ENCODE measurements around the gene PLCL2.

Gene PLCL2

DNA sequence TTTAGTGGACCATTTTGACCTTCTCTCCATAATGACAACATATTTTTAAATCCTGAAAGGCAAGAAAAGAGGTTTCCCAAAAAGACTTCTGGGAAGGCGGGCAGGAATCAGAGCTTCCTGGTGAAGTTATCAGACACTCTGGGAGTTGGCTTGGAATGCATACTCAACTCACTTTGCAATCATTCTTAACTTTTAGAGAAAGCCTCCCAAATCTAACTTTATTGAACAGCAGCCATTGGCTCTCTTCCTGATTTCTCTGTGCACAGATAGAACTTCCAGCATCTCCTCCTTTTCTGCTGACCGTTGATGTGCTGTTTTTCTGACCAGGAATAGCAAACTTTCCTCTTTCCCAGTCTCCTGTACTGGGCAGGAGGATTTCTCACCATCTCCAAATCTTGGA, 44.6 kb downstream of the PLCL2 start:
- no peaks in the 10 kb centered on the region for H3K36me3 ChIP-seq (replicated peaks; ENCODE audit: insufficient read depth, low read length)
- no peaks in the 10 kb centered on the region for H4K20me1 ChIP-seq (ENCODE audit: insufficient read depth, low read length)
- H3K27ac ChIP-seq (ENCODE audit: low read length), result no peak overlapping the region
- no peaks in the 10 kb centered on the region for H3K9me2 ChIP-seq (replicated peaks; ENCODE audit: insufficient read depth, low read length)
- TF ChIP-seq, protein P1, sequence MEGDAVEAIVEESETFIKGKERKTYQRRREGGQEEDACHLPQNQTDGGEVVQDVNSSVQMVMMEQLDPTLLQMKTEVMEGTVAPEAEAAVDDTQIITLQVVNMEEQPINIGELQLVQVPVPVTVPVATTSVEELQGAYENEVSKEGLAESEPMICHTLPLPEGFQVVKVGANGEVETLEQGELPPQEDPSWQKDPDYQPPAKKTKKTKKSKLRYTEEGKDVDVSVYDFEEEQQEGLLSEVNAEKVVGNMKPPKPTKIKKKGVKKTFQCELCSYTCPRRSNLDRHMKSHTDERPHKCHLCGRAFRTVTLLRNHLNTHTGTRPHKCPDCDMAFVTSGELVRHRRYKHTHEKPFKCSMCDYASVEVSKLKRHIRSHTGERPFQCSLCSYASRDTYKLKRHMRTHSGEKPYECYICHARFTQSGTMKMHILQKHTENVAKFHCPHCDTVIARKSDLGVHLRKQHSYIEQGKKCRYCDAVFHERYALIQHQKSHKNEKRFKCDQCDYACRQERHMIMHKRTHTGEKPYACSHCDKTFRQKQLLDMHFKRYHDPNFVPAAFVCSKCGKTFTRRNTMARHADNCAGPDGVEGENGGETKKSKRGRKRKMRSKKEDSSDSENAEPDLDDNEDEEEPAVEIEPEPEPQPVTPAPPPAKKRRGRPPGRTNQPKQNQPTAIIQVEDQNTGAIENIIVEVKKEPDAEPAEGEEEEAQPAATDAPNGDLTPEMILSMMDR (IDR thresholded peaks at IDR 0.05; ENCODE audit: low read length), result no peak
- no peak for TF ChIP-seq EZH2 (optimal IDR thresholded peaks at IDR 0.05; ENCODE audit: low read depth, low read length)
- no peak for TF ChIP-seq EZH2phosphoT487 (IDR thresholded peaks at IDR 0.05; ENCODE audit: low read length)
- no peak overlapping the region for H3K9ac ChIP-seq (ENCODE audit: low read length)
- peaks cover 83% of the 10 kb centered on the region for H3K79me2 ChIP-seq (ENCODE audit: low read length)
- H3K4me3 ChIP-seq (ENCODE audit: low read length), result no peak overlapping the region
- H3K4me1 ChIP-seq (ENCODE audit: low read length), result peaks cover 10% of the 10 kb centered on the region
- H3K9me3 ChIP-seq (replicated peaks; ENCODE audit: insufficient read depth, low read length), result no peaks in the 10 kb centered on the region
- H3K27me3 ChIP-seq (replicated peaks; ENCODE audit: insufficient read depth, low read length), result no peaks in the 10 kb centered on the region
- no peak overlapping the region for H3K4me2 ChIP-seq (ENCODE audit: low read depth, low read length)
- no peak for DNase-seq
- no peak overlapping the region for H2AFZ ChIP-seq (ENCODE audit: low read length)
- H3F3A ChIP-seq (ENCODE audit: insufficient read depth, low read length), result 0 out of 2 replicates have a peak, but pooled peaks cover 11% of the 10 kb centered on the region

DNA sequence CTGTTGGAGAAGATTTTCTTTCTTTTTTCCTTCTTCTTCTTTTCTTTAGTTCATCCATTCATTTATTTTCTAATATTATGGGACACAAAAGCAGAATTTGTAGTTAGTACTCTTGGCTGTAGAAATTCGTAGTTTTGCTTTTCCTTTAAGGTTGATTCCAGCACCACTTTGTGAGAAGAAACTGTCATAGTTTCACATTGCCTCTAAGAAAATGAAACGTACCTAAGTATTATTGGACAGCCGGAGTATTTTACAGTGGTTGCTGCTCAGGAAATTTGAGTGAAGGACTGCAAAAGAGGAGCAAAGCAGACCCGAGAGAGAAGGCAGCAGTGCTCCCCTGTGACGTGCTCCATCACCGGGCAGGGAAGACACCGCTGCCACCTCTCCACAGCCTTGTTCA, 48.1 kb downstream of the PLCL2 start:
- Histone ChIP-seq H3K9me3 (replicated peaks; ENCODE audit: insufficient read depth, low read length) (no peaks in the 10 kb centered on the region), H2AFZ (ENCODE audit: low read length) (no peak overlapping the region), H3K9me2 (replicated peaks; ENCODE audit: insufficient read depth, low read length) (no peaks in the 10 kb centered on the region), H3K79me2 (ENCODE audit: low read length) (peaks cover 90% of the 10 kb centered on the region), H4K20me1 (ENCODE audit: insufficient read depth, low read length) (no peaks in the 10 kb centered on the region), H3F3A (ENCODE audit: insufficient read depth, low read length) (0 out of 2 replicates have a peak, but pooled peaks cover 11% of the 10 kb centered on the region), H3K4me2 (ENCODE audit: low read depth, low read length) (peak overlapping the region; percentile 61), H3K4me3 (ENCODE audit: low read length) (peak overlapping the region; percentile 51), H3K4me1 (ENCODE audit: low read length) (peaks cover 10% of the 10 kb centered on the region), H3K27me3 (replicated peaks; ENCODE audit: insufficient read depth, low read length) (no peaks in the 10 kb centered on the region), H3K9ac (ENCODE audit: low read length) (peak overlapping the region; percentile 43; the same call in 1 of the 2 replicates), H3K36me3 (replicated peaks; ENCODE audit: insufficient read depth, low read length) (no peaks in the 10 kb centered on the region), H3K27ac (ENCODE audit: low read length) (peak overlapping the region; percentile 59)
- TF ChIP-seq EZH2phosphoT487 (IDR thresholded peaks at IDR 0.05; ENCODE audit: low read length) (no peak), EZH2 (optimal IDR thresholded peaks at IDR 0.05; ENCODE audit: low read depth, low read length) (no peak)
- TF ChIP-seq, protein P1 (IDR thresholded peaks at IDR 0.05; ENCODE audit: low read length), result no peak
- peak; percentile 69 for DNase-seq

DNA sequence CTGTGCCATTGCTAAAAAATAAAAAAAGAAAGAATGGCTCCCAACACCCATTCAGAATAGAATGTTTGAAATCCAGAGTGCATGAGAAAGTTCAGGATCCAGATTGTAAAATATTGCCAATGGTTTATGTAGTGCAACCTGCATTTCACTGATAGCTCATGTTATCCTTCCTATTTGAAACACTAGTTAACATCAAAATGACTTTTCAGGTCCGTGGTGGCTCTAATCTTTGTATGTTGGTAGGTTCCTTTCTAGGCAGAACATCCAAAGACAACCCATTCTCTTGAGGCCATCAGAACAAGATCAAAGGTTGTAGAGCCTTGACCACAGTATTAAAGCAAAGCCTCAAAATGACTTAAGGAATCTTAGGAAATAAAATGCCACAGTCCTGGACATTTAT, 51.0 kb downstream of the PLCL2 start:
- H3K27ac ChIP-seq (ENCODE audit: low read length), result no peak overlapping the region

More for the DNA sequence above, 51.0 kb downstream of the PLCL2 start:
- H3K79me2 ChIP-seq (ENCODE audit: low read length), result peaks cover 88% of the 10 kb centered on the region
- H3K4me2 ChIP-seq (ENCODE audit: low read depth, low read length), result no peak overlapping the region
- H3K36me3 ChIP-seq (replicated peaks; ENCODE audit: insufficient read depth, low read length), result no peaks in the 10 kb centered on the region
- H3F3A ChIP-seq (ENCODE audit: insufficient read depth, low read length), result 0 out of 2 replicates have a peak, but pooled peaks cover 11% of the 10 kb centered on the region
- H3K9me3 ChIP-seq (replicated peaks; ENCODE audit: insufficient read depth, low read length), result no peaks in the 10 kb centered on the region
- H3K9me2 ChIP-seq (replicated peaks; ENCODE audit: insufficient read depth, low read length), result no peaks in the 10 kb centered on the region
- peaks cover 10% of the 10 kb centered on the region for H3K4me1 ChIP-seq (ENCODE audit: low read length)
- H3K4me3 ChIP-seq (ENCODE audit: low read length), result no peak overlapping the region
- no peak overlapping the region for H2AFZ ChIP-seq (ENCODE audit: low read length)
- DNase-seq, result no peak
- H3K9ac ChIP-seq (ENCODE audit: low read length), result no peak overlapping the region
- H4K20me1 ChIP-seq (ENCODE audit: insufficient read depth, low read length), result no peaks in the 10 kb centered on the region
- TF ChIP-seq, protein P1 (IDR thresholded peaks at IDR 0.05; ENCODE audit: low read length), result no peak
- TF ChIP-seq EZH2phosphoT487 (IDR thresholded peaks at IDR 0.05; ENCODE audit: low read length), result no peak
- TF ChIP-seq EZH2 (optimal IDR thresholded peaks at IDR 0.05; ENCODE audit: low read depth, low read length), result no peak
- no peaks in the 10 kb centered on the region for H3K27me3 ChIP-seq (replicated peaks; ENCODE audit: insufficient read depth, low read length)
